Measurements from ENCODE around the gene SNX32.

Gene SNX32

DNA sequence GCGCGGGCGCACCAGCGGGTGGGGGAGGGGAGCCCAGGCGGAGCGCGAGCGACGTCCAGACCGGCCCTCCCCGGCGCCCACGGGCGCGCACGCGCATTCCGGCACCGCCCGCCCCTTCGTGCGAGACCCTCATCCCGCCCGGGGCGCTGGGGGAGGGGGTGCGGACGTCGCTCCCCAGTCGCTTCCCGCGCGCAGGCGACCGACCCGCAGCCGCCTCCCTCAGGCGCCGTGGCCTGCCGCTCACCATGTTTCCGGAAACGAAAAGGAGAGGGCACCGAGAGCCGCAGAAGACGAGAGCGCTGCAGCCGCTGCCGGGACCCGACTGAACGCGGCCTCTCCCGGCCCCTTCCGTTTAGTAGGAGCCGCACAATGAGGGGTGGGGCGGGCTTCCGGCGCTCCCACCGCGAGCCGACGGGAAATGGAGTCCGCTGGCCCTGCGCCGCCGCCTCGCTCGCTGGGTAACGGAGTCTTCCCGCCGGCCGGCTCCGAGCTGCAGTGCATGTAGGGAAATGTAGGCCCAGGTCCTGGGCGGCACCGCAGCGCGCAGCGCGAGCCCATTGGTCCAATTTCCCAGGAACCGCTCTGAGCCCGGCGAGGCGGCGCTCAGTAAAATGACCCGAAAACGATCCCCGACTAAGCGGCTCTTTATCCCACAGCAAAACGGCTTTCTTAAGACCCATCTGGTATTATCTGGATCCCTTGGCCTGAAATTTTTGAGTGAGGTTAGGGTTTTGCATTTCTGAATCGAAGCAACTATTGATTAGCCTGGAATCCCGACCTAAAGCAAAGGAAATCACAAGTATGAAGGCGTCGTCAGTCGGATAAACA, 24.3 kb downstream of the SNX32 start, which contains the start of gene CFL1:
CFL1 (minus strand) TSS at position 328 of the 828 bp plus-strand sequence; CDS start at position 247, 81 bp downstream.
- peak; percentile 98 for DNase-seq

DNA sequence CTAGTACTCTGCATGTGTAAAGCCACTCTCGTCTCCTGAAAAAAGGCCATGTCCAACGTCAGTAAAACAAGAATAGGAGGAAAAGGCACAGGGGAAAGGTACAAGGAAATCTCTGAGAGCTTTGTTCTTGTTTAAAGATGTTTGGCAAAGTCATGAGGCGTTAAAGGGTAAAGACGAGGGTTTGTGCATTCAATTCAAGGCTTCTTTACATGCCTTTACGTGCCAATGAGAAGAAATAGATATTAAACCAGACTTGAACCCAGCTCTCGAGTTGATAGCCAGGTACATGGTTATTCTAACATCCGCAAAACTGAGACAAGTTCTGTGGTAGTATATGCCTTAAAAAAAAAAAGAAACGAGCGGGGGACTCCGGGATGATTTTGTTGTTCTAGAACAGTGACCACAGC, 24.9 kb downstream of the SNX32 start:
- DNase-seq, result no peak

DNA sequence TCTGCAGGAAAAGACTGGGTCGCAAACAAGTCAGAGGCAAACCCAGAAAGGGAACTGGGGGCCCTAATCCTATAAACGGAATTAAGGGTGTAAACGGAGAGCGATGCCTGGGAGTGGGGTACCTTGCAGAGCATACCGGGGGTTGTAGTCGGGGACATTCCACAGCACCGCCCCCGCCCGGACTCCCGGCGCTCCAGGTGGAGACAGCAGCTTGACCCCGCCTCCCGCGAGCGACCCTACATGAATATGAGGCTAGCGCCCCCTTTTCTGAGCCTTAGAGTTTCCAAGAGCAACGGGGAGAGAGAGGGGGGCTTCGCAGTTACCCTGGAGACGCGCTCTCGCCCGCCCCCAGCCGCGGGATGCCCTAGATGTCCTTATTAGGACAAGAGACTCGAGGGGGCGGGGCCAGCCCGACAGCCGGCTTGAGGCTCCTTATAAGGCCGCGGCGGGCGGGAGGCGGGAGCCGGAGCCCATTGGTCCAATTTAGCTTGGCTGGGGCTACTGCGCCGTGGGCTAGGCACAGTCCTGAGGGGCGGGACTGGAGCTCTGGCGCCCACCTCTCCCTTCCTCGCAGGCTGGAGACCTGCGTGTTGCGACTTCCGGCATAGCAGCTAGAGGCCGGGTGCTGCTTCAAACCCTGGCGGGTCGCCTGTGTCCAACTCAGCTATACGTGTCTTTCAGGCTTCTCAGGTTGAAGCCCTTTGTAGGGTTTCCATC, 25.5 kb downstream of the SNX32 start:
- DNase-seq, result peak; percentile 99

DNA sequence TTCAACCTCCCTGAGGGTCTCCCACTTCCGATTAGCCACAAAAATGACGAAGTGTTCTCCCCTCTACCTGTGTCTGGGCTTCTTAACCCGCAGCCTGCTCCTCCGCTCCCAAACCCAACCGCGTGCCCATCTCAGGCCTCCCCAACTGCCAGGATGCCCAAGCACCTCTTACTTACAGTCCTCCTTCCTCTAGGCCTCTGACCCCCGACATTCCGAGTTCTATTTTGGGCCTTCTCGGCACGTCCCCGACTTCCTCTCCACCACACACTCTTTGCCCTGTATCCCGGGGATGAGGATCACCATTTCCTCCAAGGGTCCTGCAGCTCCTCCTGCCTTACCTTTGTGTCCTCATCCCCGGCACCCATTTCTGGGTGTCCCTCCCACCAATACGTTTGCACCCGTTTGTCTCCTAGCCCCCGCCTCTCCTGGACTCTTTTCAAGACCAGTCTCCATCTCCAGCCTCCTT, 26.1 kb downstream of the SNX32 start:
- no peak for DNase-seq

DNA sequence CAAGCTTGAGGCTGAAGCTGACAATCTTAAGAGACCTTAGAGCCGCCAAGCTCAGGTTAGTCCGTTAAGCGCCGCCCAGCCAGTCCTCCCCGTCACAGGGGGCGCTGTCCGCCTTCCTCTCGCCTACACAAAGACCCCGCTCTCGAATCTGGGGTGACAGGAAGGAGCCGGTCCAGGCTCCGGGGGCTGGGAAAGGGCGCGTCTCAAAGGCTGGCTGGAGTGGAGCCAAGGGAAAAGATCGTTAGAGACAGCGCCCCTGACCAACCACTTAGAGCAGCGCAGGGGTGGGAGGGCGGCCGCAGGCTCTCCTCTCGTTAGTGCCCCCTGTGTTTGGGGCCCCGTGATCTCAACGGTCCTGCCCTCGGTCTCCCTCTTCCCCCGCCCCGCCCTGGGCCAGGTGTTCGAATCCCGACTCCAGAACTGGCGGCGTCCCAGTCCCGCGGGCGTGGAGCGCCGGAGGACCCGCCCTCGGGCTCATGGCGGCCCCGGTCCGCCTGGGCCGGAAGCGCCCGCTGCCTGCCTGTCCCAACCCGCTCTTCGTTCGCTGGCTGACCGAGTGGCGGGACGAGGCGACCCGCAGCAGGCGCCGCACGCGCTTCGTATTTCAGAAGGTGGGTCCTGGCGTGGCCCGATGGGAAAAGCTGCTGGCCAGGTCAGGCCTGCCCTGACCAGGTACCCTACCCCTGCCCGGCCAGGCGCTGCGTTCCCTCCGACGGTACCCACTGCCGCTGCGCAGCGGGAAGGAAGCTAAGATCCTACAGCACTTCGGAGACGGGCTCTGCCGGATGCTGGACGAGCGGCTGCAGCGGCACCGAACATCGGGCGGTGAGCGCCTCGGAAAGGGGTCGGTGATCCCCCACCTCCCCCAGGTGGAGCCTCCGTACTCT, 26.8 kb downstream of the SNX32 start, which contains the start of gene MUS81:
MUS81 (plus strand) TSS at position 156 of the 887 bp plus-strand sequence; CDS start at position 477, 321 bp downstream.
- peak; percentile 99 for DNase-seq

GRCh38 chr11:65861165-65861505, 27.4 kb downstream of the SNX32 start:
- DNase-seq, result peak; percentile 57

DNA sequence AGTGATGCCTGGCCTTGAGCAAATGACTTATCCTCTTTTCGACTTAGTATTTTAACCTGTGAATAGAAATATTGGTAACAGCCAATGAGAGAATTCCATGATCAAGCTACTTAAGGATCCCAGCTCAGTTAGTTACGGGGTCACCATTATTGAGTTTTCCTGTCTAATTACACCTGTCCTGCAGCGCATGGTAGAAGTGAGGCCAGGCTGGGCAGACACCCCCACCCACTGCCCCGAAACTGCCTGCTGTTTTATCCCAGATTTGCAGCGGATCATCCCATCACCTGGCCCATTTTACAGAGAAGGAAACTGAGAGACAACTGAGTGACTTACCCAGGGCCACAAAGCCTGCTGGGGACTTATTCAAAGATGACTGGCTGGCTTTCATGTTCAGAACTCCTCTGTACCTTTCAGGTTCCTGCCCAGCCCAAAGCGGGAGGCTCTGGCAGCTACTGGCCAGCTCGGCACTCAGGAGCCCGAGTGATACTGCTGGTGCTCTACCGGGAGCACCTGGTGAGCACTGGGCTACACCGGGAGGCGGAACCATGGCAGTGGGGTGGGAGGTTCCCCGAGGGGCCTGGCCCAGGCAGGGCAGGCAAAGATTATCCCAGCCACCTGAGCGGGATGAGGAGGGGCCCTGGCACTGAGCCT, 27.9 kb downstream of the SNX32 start:
- DNase-seq, result no peak

- DNase-seq, result no peak
Measured at GRCh38 chr11:65862191-65862735, 28.5 kb downstream of the SNX32 start.

- no peak for DNase-seq
Measured at GRCh38 chr11:65862941-65863888, 29.5 kb downstream of the SNX32 start.

GRCh38 chr11:65863889-65864705, 30.3 kb downstream of the SNX32 start:
- DNase-seq, result no peak

DNA sequence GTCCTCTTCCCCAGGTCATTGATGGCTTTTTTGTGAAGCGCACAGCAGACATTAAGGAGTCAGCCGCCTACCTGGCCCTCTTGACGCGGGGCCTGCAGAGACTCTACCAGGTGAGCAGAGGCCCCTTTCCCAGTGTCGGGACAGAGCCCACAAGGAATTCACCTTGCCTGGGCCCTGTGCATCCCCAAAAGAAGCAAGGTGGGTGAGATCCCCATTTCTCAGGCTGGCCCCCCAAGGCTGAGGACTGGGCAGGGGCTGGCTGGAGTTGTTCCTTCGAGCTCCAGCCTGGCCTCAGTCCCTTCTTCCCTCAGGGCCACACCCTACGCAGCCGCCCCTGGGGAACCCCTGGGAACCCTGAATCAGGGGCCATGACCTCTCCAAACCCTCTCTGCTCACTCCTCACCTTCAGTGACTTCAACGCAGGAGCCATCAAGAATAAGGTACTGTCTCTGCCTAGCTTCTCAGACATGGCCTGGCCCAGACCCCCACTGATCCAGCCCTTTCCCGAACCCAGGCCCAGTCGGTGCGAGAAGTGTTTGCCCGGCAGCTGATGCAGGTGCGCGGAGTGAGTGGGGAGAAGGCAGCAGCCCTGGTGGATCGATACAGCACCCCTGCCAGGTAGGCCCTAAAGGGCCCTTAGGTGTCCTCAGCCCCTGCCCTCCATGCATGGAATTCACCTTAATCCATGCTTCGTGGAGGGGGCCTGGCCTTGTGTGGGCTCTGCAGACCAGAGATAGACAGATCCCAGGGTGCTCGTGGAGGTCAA, 31.1 kb downstream of the SNX32 start:
- DNase-seq, result no peak

- no peak for DNase-seq
Measured at GRCh38 chr11:65865550-65866172, 31.9 kb downstream of the SNX32 start.

GRCh38 chr11:65866509-65867283, 32.9 kb downstream of the SNX32 start:
- DNase-seq, result no peak

GRCh38 chr11:65867284-65868071, 33.7 kb downstream of the SNX32 start:
- DNase-seq, result peak; percentile 65

- peak; percentile 29 for DNase-seq
Measured at GRCh38 chr11:65868076-65868667, 34.4 kb downstream of the SNX32 start.

GRCh38 chr11:65868907-65869306, 35.1 kb downstream of the SNX32 start:
- DNase-seq, result no peak
